ENCODE results near the gene SCFD2. TPM values are rescaled to one million over a fixed set of nuclear protein-coding genes. Genes with fewer than 3 reads are reported as not detected.

SCFD2 gene
- polyA plus RNA-seq, 1 donor from 2014 or later: 5.0 TPM

DNA sequence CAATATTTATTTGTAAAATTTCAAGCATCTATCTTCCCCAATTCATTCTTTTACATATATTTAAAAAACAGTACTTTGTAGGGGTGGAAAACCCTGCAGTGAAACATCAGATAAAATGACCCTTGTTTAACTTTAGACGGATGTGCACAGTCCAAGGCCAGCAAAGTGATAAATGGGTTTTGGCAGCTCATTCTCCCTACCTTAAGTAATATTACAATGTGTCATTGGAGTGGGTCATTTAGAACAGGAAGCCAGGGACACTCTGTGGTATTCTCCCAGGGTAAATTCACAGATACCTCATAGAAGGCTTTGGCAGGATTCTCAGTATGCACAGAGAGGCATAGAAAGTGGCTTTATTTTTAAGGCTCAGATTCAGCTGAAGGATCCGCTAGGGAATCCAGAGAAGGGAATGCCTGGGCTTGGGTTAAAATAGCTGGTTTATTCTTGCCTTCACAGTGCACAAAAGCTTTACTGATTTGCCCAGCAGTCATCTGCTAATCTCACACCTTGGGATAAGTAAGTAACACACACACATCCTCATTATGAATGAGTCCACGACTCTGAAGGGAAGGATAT is 297.0 kb downstream of the SCFD2 start:
- TF ChIP-seq TAF1 (IDR thresholded peaks at IDR 0.05; ENCODE audit: low read depth): no peak
- TF ChIP-seq, protein P1, sequence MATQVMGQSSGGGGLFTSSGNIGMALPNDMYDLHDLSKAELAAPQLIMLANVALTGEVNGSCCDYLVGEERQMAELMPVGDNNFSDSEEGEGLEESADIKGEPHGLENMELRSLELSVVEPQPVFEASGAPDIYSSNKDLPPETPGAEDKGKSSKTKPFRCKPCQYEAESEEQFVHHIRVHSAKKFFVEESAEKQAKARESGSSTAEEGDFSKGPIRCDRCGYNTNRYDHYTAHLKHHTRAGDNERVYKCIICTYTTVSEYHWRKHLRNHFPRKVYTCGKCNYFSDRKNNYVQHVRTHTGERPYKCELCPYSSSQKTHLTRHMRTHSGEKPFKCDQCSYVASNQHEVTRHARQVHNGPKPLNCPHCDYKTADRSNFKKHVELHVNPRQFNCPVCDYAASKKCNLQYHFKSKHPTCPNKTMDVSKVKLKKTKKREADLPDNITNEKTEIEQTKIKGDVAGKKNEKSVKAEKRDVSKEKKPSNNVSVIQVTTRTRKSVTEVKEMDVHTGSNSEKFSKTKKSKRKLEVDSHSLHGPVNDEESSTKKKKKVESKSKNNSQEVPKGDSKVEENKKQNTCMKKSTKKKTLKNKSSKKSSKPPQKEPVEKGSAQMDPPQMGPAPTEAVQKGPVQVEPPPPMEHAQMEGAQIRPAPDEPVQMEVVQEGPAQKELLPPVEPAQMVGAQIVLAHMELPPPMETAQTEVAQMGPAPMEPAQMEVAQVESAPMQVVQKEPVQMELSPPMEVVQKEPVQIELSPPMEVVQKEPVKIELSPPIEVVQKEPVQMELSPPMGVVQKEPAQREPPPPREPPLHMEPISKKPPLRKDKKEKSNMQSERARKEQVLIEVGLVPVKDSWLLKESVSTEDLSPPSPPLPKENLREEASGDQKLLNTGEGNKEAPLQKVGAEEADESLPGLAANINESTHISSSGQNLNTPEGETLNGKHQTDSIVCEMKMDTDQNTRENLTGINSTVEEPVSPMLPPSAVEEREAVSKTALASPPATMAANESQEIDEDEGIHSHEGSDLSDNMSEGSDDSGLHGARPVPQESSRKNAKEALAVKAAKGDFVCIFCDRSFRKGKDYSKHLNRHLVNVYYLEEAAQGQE (IDR thresholded peaks at IDR 0.05; ENCODE audit: borderline replicate concordance): no peak
- no peak for TF ChIP-seq POLR2AphosphoS5 (IDR thresholded peaks at IDR 0.05)
- TF ChIP-seq EZH2 (IDR thresholded peaks at IDR 0.05; ENCODE audit: borderline replicate concordance, insufficient read depth, low read length, poor library complexity, severe bottlenecking): no peak
- no peak for TF ChIP-seq MXI1 (conservative IDR thresholded peaks at IDR 0.05; ENCODE audit: poor library complexity, severe bottlenecking)
- TF ChIP-seq, protein P2, sequence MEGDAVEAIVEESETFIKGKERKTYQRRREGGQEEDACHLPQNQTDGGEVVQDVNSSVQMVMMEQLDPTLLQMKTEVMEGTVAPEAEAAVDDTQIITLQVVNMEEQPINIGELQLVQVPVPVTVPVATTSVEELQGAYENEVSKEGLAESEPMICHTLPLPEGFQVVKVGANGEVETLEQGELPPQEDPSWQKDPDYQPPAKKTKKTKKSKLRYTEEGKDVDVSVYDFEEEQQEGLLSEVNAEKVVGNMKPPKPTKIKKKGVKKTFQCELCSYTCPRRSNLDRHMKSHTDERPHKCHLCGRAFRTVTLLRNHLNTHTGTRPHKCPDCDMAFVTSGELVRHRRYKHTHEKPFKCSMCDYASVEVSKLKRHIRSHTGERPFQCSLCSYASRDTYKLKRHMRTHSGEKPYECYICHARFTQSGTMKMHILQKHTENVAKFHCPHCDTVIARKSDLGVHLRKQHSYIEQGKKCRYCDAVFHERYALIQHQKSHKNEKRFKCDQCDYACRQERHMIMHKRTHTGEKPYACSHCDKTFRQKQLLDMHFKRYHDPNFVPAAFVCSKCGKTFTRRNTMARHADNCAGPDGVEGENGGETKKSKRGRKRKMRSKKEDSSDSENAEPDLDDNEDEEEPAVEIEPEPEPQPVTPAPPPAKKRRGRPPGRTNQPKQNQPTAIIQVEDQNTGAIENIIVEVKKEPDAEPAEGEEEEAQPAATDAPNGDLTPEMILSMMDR (IDR thresholded peaks at IDR 0.05; ENCODE audit: poor library complexity, severe bottlenecking): no peak
- TF ChIP-seq EP300 (conservative IDR thresholded peaks at IDR 0.05; ENCODE audit: poor library complexity, severe bottlenecking): no peak
- TF ChIP-seq SMC3 (conservative IDR thresholded peaks at IDR 0.05; ENCODE audit: poor library complexity): no peak
- no peak for TF ChIP-seq RAD21 (conservative IDR thresholded peaks at IDR 0.05)
- Histone ChIP-seq H3K9ac (ENCODE audit: low read length) (no peak overlapping the region), H3K4me3 (ENCODE audit: low read length) (no peak overlapping the region), H3K4me2 (ENCODE audit: low read length) (no peak overlapping the region), H3K27me3 (ENCODE audit: insufficient read depth, low read depth, low read length) (no peaks in the 10 kb centered on the region), H3K9me3 (ENCODE audit: low read length) (no peaks in the 10 kb centered on the region), H3K27ac (ENCODE audit: low read length) (no peak overlapping the region), H3K36me3 (ENCODE audit: insufficient read depth, low read length) (no peaks in the 10 kb centered on the region), H4K20me1 (ENCODE audit: insufficient read depth) (no peaks in the 10 kb centered on the region), H3K79me2 (replicated peaks; ENCODE audit: insufficient read depth, low read length) (no peaks in the 10 kb centered on the region), H2AFZ (ENCODE audit: low read depth, low read length) (no peak overlapping the region), H3K9me2 (ENCODE audit: insufficient read depth, low read length) (no peaks in the 10 kb centered on the region), H3F3A (ENCODE audit: insufficient read depth, low read length, poor library complexity, severe bottlenecking) (no peaks in the 10 kb centered on the region)

DNA sequence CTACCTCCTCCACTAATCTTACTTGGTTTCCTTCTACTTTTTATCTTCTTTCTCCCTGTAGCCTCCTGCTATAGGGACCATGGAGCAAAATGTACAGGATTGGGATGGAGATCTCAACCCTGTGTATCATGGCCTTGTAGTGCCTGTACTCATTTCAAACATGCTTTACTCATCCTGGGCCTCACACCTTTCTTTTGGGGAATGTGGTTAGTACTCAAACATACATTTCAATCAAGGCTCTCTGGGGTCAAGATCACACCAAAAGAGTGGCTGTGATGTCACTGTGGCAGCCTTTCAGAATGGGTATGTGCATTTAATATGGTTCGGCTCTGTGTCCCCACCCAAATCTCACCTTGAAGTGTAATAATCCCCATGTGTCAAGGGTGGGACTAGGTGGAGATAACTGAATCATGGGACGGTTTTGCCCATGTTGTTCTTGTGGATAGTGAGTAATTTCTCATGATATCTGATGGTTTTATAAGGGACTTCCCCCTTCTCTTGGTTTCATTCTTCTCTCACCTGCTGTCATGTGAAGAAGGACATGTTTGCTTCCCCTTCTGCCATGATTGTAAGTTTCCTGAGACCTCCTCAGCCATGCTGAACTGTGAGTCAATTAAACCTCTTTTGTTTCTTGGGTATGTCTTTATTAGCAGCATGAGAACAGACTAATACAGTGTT is 298.6 kb downstream of the SCFD2 start:
- H3K4me3 ChIP-seq (ENCODE audit: low read length): no peak overlapping the region

More for the DNA sequence above, 298.6 kb downstream of the SCFD2 start:
- TF ChIP-seq, protein P2 (IDR thresholded peaks at IDR 0.05; ENCODE audit: poor library complexity, severe bottlenecking): no peak
- TF ChIP-seq TAF1 (IDR thresholded peaks at IDR 0.05; ENCODE audit: low read depth): no peak
- TF ChIP-seq POLR2AphosphoS5 (IDR thresholded peaks at IDR 0.05): no peak
- no peak overlapping the region for H3K9ac ChIP-seq (ENCODE audit: low read length)
- no peak overlapping the region for H2AFZ ChIP-seq (ENCODE audit: low read depth, low read length)
- H3K4me2 ChIP-seq (ENCODE audit: low read length): no peak overlapping the region
- no peak overlapping the region for H3K27ac ChIP-seq (ENCODE audit: low read length)
- no peaks in the 10 kb centered on the region for H3K36me3 ChIP-seq (ENCODE audit: insufficient read depth, low read length)
- H3K27me3 ChIP-seq (ENCODE audit: insufficient read depth, low read depth, low read length): no peaks in the 10 kb centered on the region
- H4K20me1 ChIP-seq (ENCODE audit: insufficient read depth): no peaks in the 10 kb centered on the region
- no peaks in the 10 kb centered on the region for H3K9me3 ChIP-seq (ENCODE audit: low read length)
- no peaks in the 10 kb centered on the region for H3F3A ChIP-seq (ENCODE audit: insufficient read depth, low read length, poor library complexity, severe bottlenecking)
- no peaks in the 10 kb centered on the region for H3K79me2 ChIP-seq (replicated peaks; ENCODE audit: insufficient read depth, low read length)
- H3K9me2 ChIP-seq (ENCODE audit: insufficient read depth, low read length): no peaks in the 10 kb centered on the region
